IMR-90 (cell line): ENCODE results near the gene RYR1. TPM values are rescaled to one million over a fixed set of nuclear protein-coding genes. Genes with fewer than 3 reads are reported as not detected.

Experiments
- ATAC-seq: fragments of 200-7000 bp; cut with Tn5 transposase; 2 replicates; pipeline ENCODE4 v1.9.1; 2020; ENCODE audit warnings: low read depth, mild to moderate bottlenecking, moderate library complexity
- BruUV-seq: library from RNA; stranded (reverse); fragments of 400-500 nt; replicated peaks from 2 replicates; lab custom pipeline; 2021; lab: Mats Ljungman, UMichigan
- CTCF ChIA-PET: fragments of 300-600 bp; formaldehyde crosslinking; extraction: SDS; loops from one replicate; lab custom pipeline; 2021; ENCODE audit warnings: antibody characterized with exemption; lab: Yijun Ruan, JAX
- POLR2A ChIA-PET: fragments of 300-600 bp; sonication (Branson Sonifier 250); formaldehyde crosslinking; loops from one replicate; lab custom pipeline; 2022; ENCODE audit warnings: antibody characterized with exemption; ENCODE audit not compliant: unreplicated experiment; lab: Charles Lee
- DNase-seq: peaks from one replicate; pipeline ENCODE4 v3.0.0; 2013
- H2AFZ ChIP-seq: replicated peaks from 2 replicates; pipeline ENCODE3; 2013; ENCODE audit warnings: low read length, mild to moderate bottlenecking; ENCODE audit not compliant: poor library complexity
- H2AK5ac ChIP-seq: 2 replicates; pipeline ENCODE4 v1.6.1; 2013; ENCODE audit warnings: low read depth, low read length, inconsistent platforms
- H2AK9ac ChIP-seq: replicated peaks from 2 replicates; pipeline ENCODE3; 2013; ENCODE audit warnings: mild to moderate bottlenecking, low read depth, low read length, moderate library complexity; ENCODE audit not compliant: poor library complexity
- H2BK120ac ChIP-seq: 2 replicates; pipeline ENCODE4 v1.6.1; 2013; ENCODE audit warnings: low read depth, low read length, inconsistent platforms
- H2BK15ac ChIP-seq: 3 replicates; pipeline ENCODE4 v1.6.1; 2013; ENCODE audit warnings: low read depth, low read length, inconsistent platforms
- H2BK20ac ChIP-seq: 2 replicates; pipeline ENCODE4 v1.6.1; 2013; ENCODE audit warnings: low read depth, mild to moderate bottlenecking, inconsistent platforms, low read length, moderate library complexity
- H2BK5ac ChIP-seq: 2 replicates; pipeline ENCODE4 v1.6.1; 2013; ENCODE audit warnings: mild to moderate bottlenecking, low read depth, low read length, inconsistent platforms; ENCODE audit not compliant: poor library complexity, severe bottlenecking
- H3K14ac ChIP-seq: replicated peaks from 2 replicates; pipeline ENCODE4 v1.6.1; 2013; ENCODE audit warnings: low read depth, low read length, inconsistent platforms
- H3K18ac ChIP-seq: 2 replicates; pipeline ENCODE4 v1.6.1; 2013; ENCODE audit warnings: low read depth, low read length, control low read depth
- H3K23ac ChIP-seq: 2 replicates; pipeline ENCODE4 v1.6.1; 2013; ENCODE audit warnings: low read depth, low read length, inconsistent platforms
- H3K27ac ChIP-seq: 2 replicates; pipeline ENCODE4 v1.5.1; 2013; ENCODE audit warnings: mild to moderate bottlenecking, control low read depth, low read length; ENCODE audit not compliant: insufficient read depth
- H3K27me3 ChIP-seq: 2 replicates; pipeline ENCODE4 v1.6.1; 2013; ENCODE audit warnings: low read length; ENCODE audit not compliant: control insufficient read depth, insufficient read depth
- H3K36me3 ChIP-seq: 2 replicates; pipeline ENCODE4 v1.6.1; 2013; ENCODE audit warnings: low read length, mixed read lengths; ENCODE audit not compliant: control insufficient read depth, insufficient read depth
- H3K4ac ChIP-seq: 2 replicates; pipeline ENCODE4 v1.6.1; 2013; ENCODE audit warnings: low read depth, low read length, inconsistent platforms
- H3K4me1 ChIP-seq: 2 replicates; pipeline ENCODE4 v1.6.1; 2013; ENCODE audit warnings: low read length, mixed read lengths; ENCODE audit not compliant: control insufficient read depth, insufficient read depth
- H3K4me2 ChIP-seq: 2 replicates; pipeline ENCODE4 v1.6.1; 2013; ENCODE audit warnings: low read depth, mild to moderate bottlenecking, control low read depth, low read length, moderate library complexity
- H3K4me3 ChIP-seq: 2 replicates; pipeline ENCODE4 v1.5.1; 2013; ENCODE audit warnings: low read depth, mild to moderate bottlenecking, control low read depth, low read length, moderate library complexity; ENCODE audit not compliant: insufficient read depth
- H3K56ac ChIP-seq: 2 replicates; pipeline ENCODE4 v1.6.1; 2013; ENCODE audit warnings: low read length, inconsistent platforms; ENCODE audit not compliant: insufficient read depth; ENCODE audit errors: extremely low read depth
- H3K79me1 ChIP-seq, 2 experiments: 2 replicates each; pipeline ENCODE4 v1.6.1; 2013; ENCODE audit warnings: low read length in 2 of 2, inconsistent platforms in 1 of 2, low read depth in 1 of 2
- H3K9ac ChIP-seq: 2 replicates; pipeline ENCODE4 v1.6.1; 2013; ENCODE audit warnings: low read depth, low read length, control low read depth
- H3K9me1 ChIP-seq: 2 replicates; pipeline ENCODE4 v1.6.1; 2013; ENCODE audit warnings: low read length, inconsistent platforms; ENCODE audit not compliant: insufficient read depth
- H3K9me3 ChIP-seq: 2 replicates; pipeline ENCODE4 v1.6.1; 2013; ENCODE audit warnings: low read length; ENCODE audit not compliant: control insufficient read depth, insufficient read depth
- H4K20me1 ChIP-seq: 2 replicates; pipeline ENCODE4 v1.6.1; 2013; ENCODE audit warnings: low read length, inconsistent platforms; ENCODE audit not compliant: insufficient read depth
- H4K5ac ChIP-seq: 2 replicates; pipeline ENCODE4 v1.6.1; 2013; ENCODE audit warnings: mild to moderate bottlenecking, low read depth, low read length, control low read depth
- H4K8ac ChIP-seq, 2 experiments: 2 replicates each; pipeline ENCODE4 v1.6.1; 2013; ENCODE audit warnings: low read depth in 2 of 2, low read length in 2 of 2, control low read depth in 1 of 2, inconsistent platforms in 1 of 2
- H4K91ac ChIP-seq: 2 replicates; pipeline ENCODE4 v1.6.1; 2013; ENCODE audit warnings: low read depth, low read length, inconsistent platforms; ENCODE audit not compliant: insufficient read depth
- BHLHE40 ChIP-seq: fragments of 150-350 bp; IDR thresholded peaks from 2 replicates; pipeline ENCODE4 v1.6.1; 2016; ENCODE audit warnings: mild to moderate bottlenecking, low read depth, low read length
- FOS ChIP-seq: fragments of 150-350 bp; IDR thresholded peaks from 2 replicates; pipeline ENCODE4 v1.6.1; 2016; ENCODE audit warnings: low read depth, low read length
- MAFK ChIP-seq: IDR thresholded peaks from 2 replicates; pipeline ENCODE4 v1.6.1; 2012; ENCODE audit warnings: low read depth, low read length, improper control_type of control experiment
- MAZ ChIP-seq: IDR thresholded peaks from 2 replicates; pipeline ENCODE4 v1.6.1; 2012; ENCODE audit warnings: low read depth, mild to moderate bottlenecking, low read length, improper control_type of control experiment, moderate library complexity, borderline replicate concordance
- NFE2L2 ChIP-seq: fragments of 150-350 bp; IDR thresholded peaks from 2 replicates; pipeline ENCODE4 v1.6.1; 2016; ENCODE audit warnings: low read depth, mild to moderate bottlenecking, low read length
- POLR2A ChIP-seq: IDR thresholded peaks from 2 replicates; pipeline ENCODE4 v1.6.1; 2012; ENCODE audit warnings: mild to moderate bottlenecking, low read depth, low read length
- RAD21 ChIP-seq: IDR thresholded peaks from 2 replicates; pipeline ENCODE4 v1.6.1; 2012; ENCODE audit warnings: low read length, improper control_type of control experiment
- RCOR1 ChIP-seq: IDR thresholded peaks from 2 replicates; pipeline ENCODE4 v1.6.1; 2012; ENCODE audit warnings: mild to moderate bottlenecking, low read length, improper control_type of control experiment; ENCODE audit not compliant: insufficient replicate concordance
- RFX5 ChIP-seq: IDR thresholded peaks from 2 replicates; pipeline ENCODE4 v1.8.0; 2012; ENCODE audit warnings: low read depth, mild to moderate bottlenecking, low read length, moderate library complexity
- SMC3 ChIP-seq: fragments of 150-350 bp; IDR thresholded peaks from 2 replicates; pipeline ENCODE4 v1.6.1; 2016; ENCODE audit warnings: low read depth, mild to moderate bottlenecking, antibody characterized with exemption, low read length, moderate library complexity
- WGBS, 2 experiments: methylation state at CpG; one replicate each; pipeline versions ENCODE4 v1.1.5 to v1.1.7; 2013; ENCODE audit warnings: missing lambda C conversion rate in 2 of 2; ENCODE audit not compliant: insufficient read length in 1 of 2; ENCODE audit errors: extremely low coverage in 2 of 2; 5-methylcytosine and 5-hydroxymethylcytosine counted together
- dilution Hi-C: fragments of 300-500 bp; cut with HindIII; formaldehyde crosslinking; loops from one replicate; pipeline ENCODE4 v1.14.3; 2018; ENCODE audit warnings: low sequenced_read_pairs; ENCODE audit not compliant: unreplicated experiment
- in situ Hi-C: fragments of 300-500 bp; cut with MboI; formaldehyde crosslinking; loops from 3 replicates; pipeline ENCODE4 v1.14.3; 2019; ENCODE audit warnings: low sequenced_read_pairs, inconsistent platforms, mixed read lengths
- intact Hi-C: fragments of 100-400 bp; cut with micrococcal nuclease; formaldehyde crosslinking; loops from 2 replicates; pipeline ENCODE4 v1.10.0; 2022
- polyA plus RNA-seq, 3 experiments: library from polyadenylated mRNA; depleted of rRNA; stranded (reverse); fragments of >200 nt; gene quantifications; 2 replicates each; pipeline ENCODE4 v1.2.3, GENCODE V29; 2012; ENCODE audit warnings: low replicate concordance in 1 of 3
- total RNA-seq: library from RNA; depleted of rRNA; stranded (reverse); fragments of >200 nt; gene quantifications from 2 replicates; pipeline ENCODE4 v1.2.3, GENCODE V29; 2012
- TF ChIP-seq, protein P1 (sequence below): fragments of 150-350 bp; IDR thresholded peaks from 2 replicates; pipeline ENCODE4 v1.6.1; 2016; ENCODE audit warnings: low read depth, mild to moderate bottlenecking, low read length, moderate library complexity, borderline replicate concordance
- TF ChIP-seq, protein P2 (sequence below): fragments of 150-350 bp; IDR thresholded peaks from 2 replicates; pipeline ENCODE4 v1.6.1; 2017; ENCODE audit warnings: mild to moderate bottlenecking, antibody characterized with exemption, low read length, low read depth
- TF ChIP-seq, protein P3 (sequence below): conservative IDR thresholded peaks from 2 replicates; pipeline ENCODE4 v1.5.1; 2012; ENCODE audit warnings: mild to moderate bottlenecking, low read depth, low read length, improper control_type of control experiment

Gene RYR1
- total and polyA plus RNA-seq, 2 of the 4 experiments (the other 2 are of a cell fraction): not detected

DNA sequence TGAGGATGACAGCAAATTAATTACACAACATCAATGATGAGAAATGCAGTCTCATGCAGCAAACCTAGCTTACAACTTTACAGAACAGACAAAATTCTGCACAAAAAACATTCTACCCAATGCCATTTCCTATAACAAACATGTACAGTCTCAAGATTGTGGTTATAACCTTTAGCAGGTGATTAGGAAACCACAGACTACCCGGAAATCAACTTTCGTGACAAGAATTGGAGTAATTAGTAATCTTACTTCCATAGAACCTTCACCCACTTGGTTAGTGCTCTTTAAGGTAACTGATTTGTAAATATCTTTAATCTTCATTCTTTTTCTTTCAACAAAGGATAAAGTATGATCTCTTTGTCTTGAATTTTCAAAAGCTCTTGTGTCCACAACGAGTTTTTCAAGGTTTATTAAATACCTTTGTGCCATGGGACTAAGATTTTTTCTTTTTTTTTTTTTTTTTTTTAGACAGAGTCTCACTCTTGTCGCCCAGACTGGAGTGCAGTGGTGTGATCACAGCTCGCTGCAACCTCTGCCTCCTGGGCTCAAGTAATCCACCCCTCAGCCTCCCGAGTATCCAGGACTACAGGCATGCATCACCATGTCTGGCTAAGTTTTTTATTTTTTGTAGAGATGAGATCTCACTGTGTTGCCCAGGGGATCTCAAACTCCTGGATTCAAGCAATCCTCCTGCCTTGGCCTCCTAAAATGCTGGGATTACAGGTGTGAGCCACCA lies 105.5 kb downstream of the RYR1 start:
- no peak overlapping the region for H2AFZ ChIP-seq
- H2BK20ac ChIP-seq: no peak overlapping the region
- H2BK15ac ChIP-seq: no peak overlapping the region
- H3K4me3 ChIP-seq: no peak overlapping the region
- no peak overlapping the region for H3K23ac ChIP-seq
- ATAC-seq (no peak), DNase-seq (no peak)
- H4K5ac ChIP-seq: no peak overlapping the region
- peaks cover 14% of the 10 kb centered on the region for H3K9me3 ChIP-seq
- BruUV-seq: no TSS peak
- no peak overlapping the region for H2AK9ac ChIP-seq
- intact Hi-C loops: no loop called here
- no peak overlapping the region for H3K56ac ChIP-seq
- H4K8ac ChIP-seq: no peak overlapping the region
- in situ Hi-C loops: no loop called here
- dilution Hi-C loops: no loop called here
- H3K4me1 ChIP-seq: no peaks in the 10 kb centered on the region
- H4K91ac ChIP-seq: no peak overlapping the region
- no peaks in the 10 kb centered on the region for H3K9me1 ChIP-seq
- H3K36me3 ChIP-seq: no peaks in the 10 kb centered on the region
- TF ChIP-seq SMC3 (no peak), NFE2L2 (no peak), RAD21 (no peak), POLR2A (no peak), RCOR1 (no peak), RFX5 (no peak), BHLHE40 (no peak), FOS (no peak), MAFK (no peak), MAZ (no peak)
- TF ChIP-seq, protein P1, sequence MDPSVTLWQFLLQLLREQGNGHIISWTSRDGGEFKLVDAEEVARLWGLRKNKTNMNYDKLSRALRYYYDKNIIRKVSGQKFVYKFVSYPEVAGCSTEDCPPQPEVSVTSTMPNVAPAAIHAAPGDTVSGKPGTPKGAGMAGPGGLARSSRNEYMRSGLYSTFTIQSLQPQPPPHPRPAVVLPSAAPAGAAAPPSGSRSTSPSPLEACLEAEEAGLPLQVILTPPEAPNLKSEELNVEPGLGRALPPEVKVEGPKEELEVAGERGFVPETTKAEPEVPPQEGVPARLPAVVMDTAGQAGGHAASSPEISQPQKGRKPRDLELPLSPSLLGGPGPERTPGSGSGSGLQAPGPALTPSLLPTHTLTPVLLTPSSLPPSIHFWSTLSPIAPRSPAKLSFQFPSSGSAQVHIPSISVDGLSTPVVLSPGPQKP: no peak
- TF ChIP-seq, protein P2, sequence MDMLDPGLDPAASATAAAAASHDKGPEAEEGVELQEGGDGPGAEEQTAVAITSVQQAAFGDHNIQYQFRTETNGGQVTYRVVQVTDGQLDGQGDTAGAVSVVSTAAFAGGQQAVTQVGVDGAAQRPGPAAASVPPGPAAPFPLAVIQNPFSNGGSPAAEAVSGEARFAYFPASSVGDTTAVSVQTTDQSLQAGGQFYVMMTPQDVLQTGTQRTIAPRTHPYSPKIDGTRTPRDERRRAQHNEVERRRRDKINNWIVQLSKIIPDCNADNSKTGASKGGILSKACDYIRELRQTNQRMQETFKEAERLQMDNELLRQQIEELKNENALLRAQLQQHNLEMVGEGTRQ: no peak
- TF ChIP-seq, protein P3, sequence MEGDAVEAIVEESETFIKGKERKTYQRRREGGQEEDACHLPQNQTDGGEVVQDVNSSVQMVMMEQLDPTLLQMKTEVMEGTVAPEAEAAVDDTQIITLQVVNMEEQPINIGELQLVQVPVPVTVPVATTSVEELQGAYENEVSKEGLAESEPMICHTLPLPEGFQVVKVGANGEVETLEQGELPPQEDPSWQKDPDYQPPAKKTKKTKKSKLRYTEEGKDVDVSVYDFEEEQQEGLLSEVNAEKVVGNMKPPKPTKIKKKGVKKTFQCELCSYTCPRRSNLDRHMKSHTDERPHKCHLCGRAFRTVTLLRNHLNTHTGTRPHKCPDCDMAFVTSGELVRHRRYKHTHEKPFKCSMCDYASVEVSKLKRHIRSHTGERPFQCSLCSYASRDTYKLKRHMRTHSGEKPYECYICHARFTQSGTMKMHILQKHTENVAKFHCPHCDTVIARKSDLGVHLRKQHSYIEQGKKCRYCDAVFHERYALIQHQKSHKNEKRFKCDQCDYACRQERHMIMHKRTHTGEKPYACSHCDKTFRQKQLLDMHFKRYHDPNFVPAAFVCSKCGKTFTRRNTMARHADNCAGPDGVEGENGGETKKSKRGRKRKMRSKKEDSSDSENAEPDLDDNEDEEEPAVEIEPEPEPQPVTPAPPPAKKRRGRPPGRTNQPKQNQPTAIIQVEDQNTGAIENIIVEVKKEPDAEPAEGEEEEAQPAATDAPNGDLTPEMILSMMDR: no peak
- H3K27me3 ChIP-seq: no peaks in the 10 kb centered on the region; the same call in none of the 2 replicates
- H2AK5ac ChIP-seq: no peak overlapping the region
- H2BK120ac ChIP-seq: no peak overlapping the region
- no CpG with 5 or more reads among the region's 6 CpGs for WGBS, 2 experiments
- ChIA-PET CTCF (no interaction called here), POLR2A (no interaction called here)
- H3K14ac ChIP-seq: no peak overlapping the region
- H3K4ac ChIP-seq: no peak overlapping the region
- H3K18ac ChIP-seq: no peak overlapping the region
- no peak overlapping the region for H2BK5ac ChIP-seq
- no peaks in the 10 kb centered on the region for H3K79me1 ChIP-seq
- H4K20me1 ChIP-seq: no peaks in the 10 kb centered on the region
- no peak overlapping the region for H3K27ac ChIP-seq
- no peak overlapping the region for H3K4me2 ChIP-seq
- no peak overlapping the region for H3K9ac ChIP-seq
